ENCODE measurements around the gene BARHL1.

Gene BARHL1

GRCh38 chr9:132634327-132634726 lies 51.9 kb downstream of the BARHL1 start:
- Histone ChIP-seq H3K36me3 (ENCODE audit: insufficient read depth, low read length) (peaks cover 15% of the 10 kb centered on the region; the same call in 1 of the 2 replicates), H3K27me3 (ENCODE audit: insufficient read depth, low read length) (no peaks in the 10 kb centered on the region), H3K4me1 (ENCODE audit: control insufficient read depth, insufficient read depth, low read length, unreplicated experiment) (peaks cover 25% of the 10 kb centered on the region), H2AFZ (ENCODE audit: low read length, unreplicated experiment) (no peak overlapping the region), H3K79me2 (ENCODE audit: control insufficient read depth, insufficient read depth, low read length, unreplicated experiment) (no peaks in the 10 kb centered on the region), H3K27ac (ENCODE audit: low read depth, low read length) (no peak overlapping the region), H3K4me3 (ENCODE audit: low read depth, low read length) (no peak overlapping the region)

- Histone ChIP-seq H3K36me3 (ENCODE audit: insufficient read depth, low read length) (no peaks in the 10 kb centered on the region), H3K4me1 (ENCODE audit: control insufficient read depth, insufficient read depth, low read length, unreplicated experiment) (peaks cover 14% of the 10 kb centered on the region), H3K4me3 (ENCODE audit: low read depth, low read length) (no peak overlapping the region), H2AFZ (ENCODE audit: low read length, unreplicated experiment) (no peak overlapping the region), H3K79me2 (ENCODE audit: control insufficient read depth, insufficient read depth, low read length, unreplicated experiment) (no peaks in the 10 kb centered on the region), H3K27ac (ENCODE audit: low read depth, low read length) (no peak overlapping the region), H3K27me3 (ENCODE audit: insufficient read depth, low read length) (no peaks in the 10 kb centered on the region)
These were observed 54.9 kb downstream of the BARHL1 start for GRCh38 chr9:132637351-132637750.

GRCh38 chr9:132637801-132638200 lies 55.4 kb downstream of the BARHL1 start:
- Histone ChIP-seq H3K27ac (ENCODE audit: low read depth, low read length) (no peak overlapping the region), H3K79me2 (ENCODE audit: control insufficient read depth, insufficient read depth, low read length, unreplicated experiment) (no peaks in the 10 kb centered on the region), H3K36me3 (ENCODE audit: insufficient read depth, low read length) (no peaks in the 10 kb centered on the region), H3K4me3 (ENCODE audit: low read depth, low read length) (no peak overlapping the region), H3K27me3 (ENCODE audit: insufficient read depth, low read length) (no peaks in the 10 kb centered on the region), H2AFZ (ENCODE audit: low read length, unreplicated experiment) (no peak overlapping the region), H3K4me1 (ENCODE audit: control insufficient read depth, insufficient read depth, low read length, unreplicated experiment) (peaks cover 14% of the 10 kb centered on the region)

DNA sequence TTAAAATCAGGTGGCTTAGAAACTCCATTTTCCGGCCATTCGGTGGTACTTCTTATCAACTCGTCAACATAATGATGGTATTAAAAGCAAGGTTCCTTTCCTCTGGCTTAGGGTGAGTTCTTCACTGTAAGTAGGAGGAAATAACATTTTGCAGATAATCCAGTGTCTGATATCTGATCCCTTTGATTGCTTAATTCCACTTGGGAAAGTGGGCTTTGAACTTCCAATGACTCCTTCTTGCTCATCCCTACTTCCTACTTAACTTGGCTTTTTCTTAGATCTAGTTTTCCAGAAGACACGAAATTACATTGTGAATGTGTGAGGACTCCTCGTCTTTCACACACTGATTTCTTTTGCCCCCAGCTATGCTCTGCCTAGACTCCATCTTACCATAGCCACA lies 55.8 kb downstream of the BARHL1 start:
- Histone ChIP-seq H3K27me3 (ENCODE audit: insufficient read depth, low read length) (no peaks in the 10 kb centered on the region), H3K36me3 (ENCODE audit: insufficient read depth, low read length) (no peaks in the 10 kb centered on the region), H3K4me1 (ENCODE audit: control insufficient read depth, insufficient read depth, low read length, unreplicated experiment) (peaks cover 14% of the 10 kb centered on the region), H3K4me3 (ENCODE audit: low read depth, low read length) (no peak overlapping the region), H3K27ac (ENCODE audit: low read depth, low read length) (peak overlapping the region; percentile 43; the same call in 1 of the 2 replicates), H3K79me2 (ENCODE audit: control insufficient read depth, insufficient read depth, low read length, unreplicated experiment) (no peaks in the 10 kb centered on the region), H2AFZ (ENCODE audit: low read length, unreplicated experiment) (no peak overlapping the region)

GRCh38 chr9:132639322-132639721 lies 56.9 kb downstream of the BARHL1 start:
- Histone ChIP-seq H3K79me2 (ENCODE audit: control insufficient read depth, insufficient read depth, low read length, unreplicated experiment) (no peaks in the 10 kb centered on the region), H3K27me3 (ENCODE audit: insufficient read depth, low read length) (no peaks in the 10 kb centered on the region), H2AFZ (ENCODE audit: low read length, unreplicated experiment) (no peak overlapping the region), H3K27ac (ENCODE audit: low read depth, low read length) (no peak overlapping the region), H3K4me1 (ENCODE audit: control insufficient read depth, insufficient read depth, low read length, unreplicated experiment) (peaks cover 14% of the 10 kb centered on the region), H3K36me3 (ENCODE audit: insufficient read depth, low read length) (peaks cover 5% of the 10 kb centered on the region; the same call in 1 of the 2 replicates), H3K4me3 (ENCODE audit: low read depth, low read length) (no peak overlapping the region)

Data from ACC112 (cell line).